Activated naive CD4-positive, alpha-beta T cell treated with anti-CD3 and anti-CD28 coated beads, Interleukin-2, amount 50 U/mL, for 24 hours (primary cell): ENCODE results near the gene NSMCE1.

ENCODE experiments used
- H3K27ac Mint-ChIP-seq: one replicate; pipeline ENCODE4 v1.8.0; 2021; ENCODE audit warnings: mild to moderate bottlenecking, mixed read lengths
- H3K27me3 Mint-ChIP-seq: one replicate; pipeline ENCODE4 v1.8.0; 2021; ENCODE audit warnings: mixed read lengths
- H3K36me3 Mint-ChIP-seq: one replicate; pipeline ENCODE4 v1.8.0; 2021; ENCODE audit warnings: mixed read lengths
- H3K4me1 Mint-ChIP-seq: one replicate; pipeline ENCODE4 v1.8.0; 2021; ENCODE audit warnings: mixed read lengths
- H3K4me3 Mint-ChIP-seq: one replicate; pipeline ENCODE4 v1.8.0; 2021; ENCODE audit warnings: mild to moderate bottlenecking, mixed read lengths
- H3K9me3 Mint-ChIP-seq: one replicate; pipeline ENCODE4 v1.8.0; 2021; ENCODE audit warnings: mixed read lengths

The NSMCE1 gene

GRCh38 chr16:27235055-27235937, 33.3 kb downstream of the NSMCE1 start:
- peak overlapping the region; percentile 100 for H3K27ac Mint-ChIP-seq
- peak overlapping the region; percentile 80 for H3K4me3 Mint-ChIP-seq
- H3K27me3 Mint-ChIP-seq = no peaks in the 10 kb centered on the region
- peaks cover 95% of the 10 kb centered on the region for H3K4me1 Mint-ChIP-seq
- peaks cover 15% of the 10 kb centered on the region for H3K36me3 Mint-ChIP-seq
- H3K9me3 Mint-ChIP-seq = no peaks in the 10 kb centered on the region

DNA sequence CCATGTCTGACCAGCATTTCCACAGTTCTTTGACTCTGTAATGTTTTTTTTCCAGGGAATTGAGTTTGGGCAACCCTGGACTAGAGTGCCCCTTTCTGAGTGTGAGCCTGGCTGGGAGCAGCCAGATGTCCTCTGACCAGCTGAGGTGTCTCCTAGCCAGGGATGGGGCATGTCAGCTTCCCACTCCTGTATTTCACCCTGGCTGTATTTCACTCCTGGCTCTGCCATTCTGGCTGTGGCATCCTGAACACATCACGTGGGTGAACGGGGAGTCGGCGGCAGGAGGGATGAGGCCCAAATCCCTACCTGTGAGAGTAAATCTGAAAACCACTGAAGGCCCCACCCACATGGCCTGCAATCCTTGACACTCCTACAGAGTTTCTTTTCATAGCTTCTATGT, 34.0 kb downstream of the NSMCE1 start:
- peaks cover 11% of the 10 kb centered on the region for H3K36me3 Mint-ChIP-seq
- H3K9me3 Mint-ChIP-seq = no peaks in the 10 kb centered on the region
- H3K27me3 Mint-ChIP-seq = no peaks in the 10 kb centered on the region
- H3K4me1 Mint-ChIP-seq = peaks cover 93% of the 10 kb centered on the region
- peak overlapping the region; percentile 80 for H3K4me3 Mint-ChIP-seq
- peak overlapping the region; percentile 100 for H3K27ac Mint-ChIP-seq

DNA sequence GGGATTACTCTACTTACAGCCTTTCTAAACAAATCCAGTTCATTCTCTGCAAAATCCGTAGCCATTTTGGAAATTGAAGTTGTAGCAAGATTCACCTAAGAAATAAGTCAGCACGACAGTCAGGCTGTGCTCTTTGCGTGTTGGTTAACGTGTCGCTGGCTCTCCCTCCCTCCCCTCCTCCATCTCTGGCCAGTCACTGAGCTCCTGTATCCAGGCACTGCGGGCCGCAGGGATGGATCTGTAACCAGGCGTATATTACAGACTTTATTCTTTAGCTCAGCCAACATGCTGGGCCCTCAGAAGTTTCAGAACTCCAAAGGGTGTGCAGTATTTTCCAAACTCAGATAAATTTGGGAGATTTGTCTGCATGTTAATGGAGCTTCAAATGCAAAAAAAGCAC, 34.4 kb downstream of the NSMCE1 start:
- H3K4me3 Mint-ChIP-seq = peak overlapping the region; percentile 80
- H3K36me3 Mint-ChIP-seq = peaks cover 11% of the 10 kb centered on the region
- H3K9me3 Mint-ChIP-seq = no peaks in the 10 kb centered on the region
- H3K27ac Mint-ChIP-seq = peak overlapping the region; percentile 97
- H3K27me3 Mint-ChIP-seq = no peaks in the 10 kb centered on the region
- H3K4me1 Mint-ChIP-seq = peaks cover 92% of the 10 kb centered on the region

GRCh38 chr16:27233731-27234130, 34.8 kb downstream of the NSMCE1 start:
- H3K9me3 Mint-ChIP-seq = no peaks in the 10 kb centered on the region
- H3K4me1 Mint-ChIP-seq = peaks cover 92% of the 10 kb centered on the region
- H3K27ac Mint-ChIP-seq = peak overlapping the region; percentile 97
- peaks cover 11% of the 10 kb centered on the region for H3K36me3 Mint-ChIP-seq
- H3K27me3 Mint-ChIP-seq = no peaks in the 10 kb centered on the region
- peak overlapping the region; percentile 74 for H3K4me3 Mint-ChIP-seq

DNA sequence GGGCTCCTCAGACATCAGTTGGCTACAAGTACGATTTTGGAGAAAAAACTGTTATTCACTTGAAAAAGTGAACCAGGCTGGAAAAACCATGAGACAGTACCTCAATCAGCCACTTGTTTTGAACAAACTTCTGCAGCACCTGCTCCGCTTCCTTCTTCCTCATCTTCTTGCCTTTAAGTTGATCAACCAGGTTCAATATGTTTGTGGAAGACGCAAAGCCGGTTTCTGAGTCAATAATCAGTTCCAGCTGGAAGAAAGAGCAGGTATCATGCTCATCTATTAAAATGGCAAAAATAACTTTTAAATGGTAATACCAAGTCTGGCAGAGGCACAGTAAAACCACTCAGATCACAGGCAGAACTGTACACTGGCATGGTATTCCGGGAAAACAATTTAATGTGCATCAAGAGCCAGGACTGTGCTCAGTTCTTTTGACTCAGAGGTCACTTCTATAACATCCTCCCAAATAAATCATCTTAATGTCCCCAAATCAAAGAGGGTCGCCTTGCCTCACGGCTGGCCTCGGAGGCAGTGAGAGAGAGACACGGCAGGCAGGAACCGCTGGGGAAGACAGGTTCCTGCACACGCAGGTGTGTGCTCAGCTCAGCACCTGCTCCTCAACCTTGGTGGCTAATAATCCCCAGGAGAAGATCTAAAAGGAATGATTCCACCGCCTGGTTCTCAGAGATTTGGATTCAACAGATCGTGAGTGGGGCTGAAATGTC, 35.5 kb downstream of the NSMCE1 start:
- H3K27me3 Mint-ChIP-seq = no peaks in the 10 kb centered on the region
- H3K4me3 Mint-ChIP-seq = peak overlapping the region; percentile 74

DNA sequence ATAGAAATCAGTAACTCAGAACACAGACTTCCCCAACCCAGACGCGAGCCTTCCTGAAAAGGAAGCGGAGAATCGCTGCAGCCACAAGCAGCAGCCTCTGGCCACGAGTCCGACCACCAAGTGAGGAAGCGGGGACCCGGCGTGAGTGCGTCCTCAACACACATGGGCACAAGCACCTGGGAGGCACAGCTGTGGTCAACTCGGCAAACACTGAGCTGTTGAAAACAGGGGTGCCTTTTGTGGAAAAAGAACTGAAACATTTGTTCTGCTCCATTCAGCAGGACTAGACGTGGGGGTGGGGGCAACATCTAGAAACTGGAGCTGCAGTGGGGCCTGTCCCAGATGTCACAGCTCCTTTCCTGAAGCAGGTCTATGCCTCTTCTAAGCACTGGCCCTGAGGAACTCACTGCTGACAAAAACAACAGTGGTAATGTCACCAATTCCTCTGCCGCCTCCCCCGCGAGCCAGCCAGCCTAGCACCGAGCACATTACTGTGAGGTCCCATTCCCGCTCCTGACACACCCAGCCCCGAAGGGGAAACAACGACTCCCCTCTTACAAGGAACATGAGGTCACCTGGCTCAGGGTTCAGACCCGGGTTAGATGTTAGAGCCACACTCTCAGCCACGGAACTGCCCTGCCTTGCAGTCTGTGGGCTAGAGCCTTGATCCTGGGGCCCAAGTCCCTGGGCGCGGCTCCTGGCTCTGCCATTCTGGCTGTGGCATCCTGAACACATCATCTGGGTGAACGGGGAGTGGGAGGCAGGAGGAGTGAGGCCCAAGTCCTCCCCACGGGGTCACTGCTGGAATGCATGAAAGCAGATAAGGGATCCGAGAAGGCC, 36.3 kb downstream of the NSMCE1 start:
- H3K27me3 Mint-ChIP-seq = no peaks in the 10 kb centered on the region
- peak overlapping the region; percentile 97 for H3K27ac Mint-ChIP-seq
- H3K9me3 Mint-ChIP-seq = no peaks in the 10 kb centered on the region
- peaks cover 89% of the 10 kb centered on the region for H3K4me1 Mint-ChIP-seq
- H3K36me3 Mint-ChIP-seq = peaks cover 11% of the 10 kb centered on the region
- peak overlapping the region; percentile 74 for H3K4me3 Mint-ChIP-seq

More for the DNA sequence above, 35.5 kb downstream of the NSMCE1 start:
- H3K4me1 Mint-ChIP-seq = peaks cover 92% of the 10 kb centered on the region
- no peaks in the 10 kb centered on the region for H3K9me3 Mint-ChIP-seq
- peak overlapping the region; percentile 97 for H3K27ac Mint-ChIP-seq
- H3K36me3 Mint-ChIP-seq = peaks cover 11% of the 10 kb centered on the region

DNA sequence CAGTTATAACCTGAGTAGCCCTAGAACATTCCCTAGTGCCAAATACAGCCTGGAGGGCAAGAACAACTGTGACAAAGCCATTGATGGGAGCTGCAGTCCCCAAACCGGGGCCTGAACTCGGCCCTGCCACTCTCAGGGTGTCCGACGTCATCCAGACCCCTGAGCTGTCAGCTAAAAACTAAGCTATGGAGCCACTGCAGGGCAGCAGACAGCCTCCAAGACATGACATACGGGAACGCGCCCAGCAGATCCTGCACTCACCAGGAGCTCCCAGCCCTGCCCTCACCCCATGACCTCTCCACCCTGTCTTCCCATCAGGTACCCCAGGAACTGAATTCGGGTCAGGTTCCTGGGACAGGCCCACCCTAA, 36.9 kb downstream of the NSMCE1 start:
- Mint-ChIP-seq H3K27ac (peak overlapping the region; percentile 97), H3K9me3 (no peaks in the 10 kb centered on the region), H3K4me3 (peak overlapping the region; percentile 74), H3K4me1 (peaks cover 89% of the 10 kb centered on the region), H3K36me3 (peaks cover 13% of the 10 kb centered on the region), H3K27me3 (no peaks in the 10 kb centered on the region)

GRCh38 chr16:27230562-27231001, 38.0 kb downstream of the NSMCE1 start:
- H3K4me3 Mint-ChIP-seq = peak overlapping the region; percentile 66
- peaks cover 93% of the 10 kb centered on the region for H3K4me1 Mint-ChIP-seq
- H3K27me3 Mint-ChIP-seq = no peaks in the 10 kb centered on the region
- peaks cover 16% of the 10 kb centered on the region for H3K36me3 Mint-ChIP-seq
- H3K27ac Mint-ChIP-seq = peak overlapping the region; percentile 92
- H3K9me3 Mint-ChIP-seq = no peaks in the 10 kb centered on the region

- Mint-ChIP-seq H3K36me3 (peaks cover 15% of the 10 kb centered on the region), H3K9me3 (no peaks in the 10 kb centered on the region), H3K27ac (peak overlapping the region; percentile 80), H3K4me3 (peak overlapping the region; percentile 66), H3K4me1 (peaks cover 89% of the 10 kb centered on the region), H3K27me3 (no peaks in the 10 kb centered on the region)
Measured at GRCh38 chr16:27229891-27230470, 38.6 kb downstream of the NSMCE1 start.

DNA sequence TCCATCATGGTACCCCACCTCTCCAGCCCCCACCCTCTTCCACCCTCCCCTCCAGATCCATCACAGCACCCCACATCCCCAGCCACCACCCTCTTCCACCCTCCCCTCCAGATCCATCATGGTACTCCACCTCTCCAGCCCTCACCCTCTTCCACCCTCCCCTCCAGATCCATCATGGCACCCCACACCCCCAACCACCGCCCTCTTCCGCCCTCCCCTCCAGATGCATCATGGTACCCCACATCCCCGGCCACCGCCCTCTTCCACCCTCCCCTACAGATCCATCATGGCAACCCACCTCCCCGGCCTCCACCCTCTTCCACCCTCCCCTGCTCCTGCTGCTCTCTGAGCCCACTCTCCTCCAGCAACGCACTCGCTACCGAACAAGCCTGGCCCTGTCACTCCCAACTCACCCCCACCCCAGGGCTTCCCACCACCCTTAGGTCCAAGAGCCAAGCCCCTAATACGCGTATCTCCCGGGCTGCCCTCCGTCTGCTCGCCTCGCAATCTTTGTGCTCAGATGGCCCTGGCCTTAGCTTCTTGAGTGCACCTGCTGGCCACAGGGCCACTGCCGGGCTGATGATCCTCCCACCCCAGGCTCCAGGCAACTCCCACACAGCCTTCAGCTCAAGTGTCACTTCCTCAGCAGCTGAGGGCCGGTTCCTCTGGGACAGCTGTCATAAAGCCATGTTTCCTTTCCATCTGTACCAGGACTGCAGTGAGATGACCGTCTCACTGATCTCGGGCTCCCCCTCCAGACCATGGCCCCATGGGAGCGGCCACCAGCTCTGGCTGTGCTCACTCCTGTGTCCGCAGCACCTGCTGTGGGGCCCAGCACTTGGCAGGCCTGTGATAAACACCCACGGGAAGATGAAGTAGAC, 39.7 kb downstream of the NSMCE1 start:
- Mint-ChIP-seq H3K9me3 (no peaks in the 10 kb centered on the region), H3K36me3 (peaks cover 13% of the 10 kb centered on the region), H3K27ac (peak overlapping the region; percentile 88), H3K4me1 (peaks cover 82% of the 10 kb centered on the region), H3K27me3 (no peaks in the 10 kb centered on the region), H3K4me3 (peak overlapping the region; percentile 20)

GRCh38 chr16:27228045-27228444, 40.5 kb downstream of the NSMCE1 start:
- Mint-ChIP-seq H3K9me3 (no peaks in the 10 kb centered on the region), H3K4me1 (peaks cover 75% of the 10 kb centered on the region), H3K36me3 (peaks cover 13% of the 10 kb centered on the region), H3K27me3 (no peaks in the 10 kb centered on the region), H3K4me3 (no peak overlapping the region), H3K27ac (peak overlapping the region; percentile 79)

DNA sequence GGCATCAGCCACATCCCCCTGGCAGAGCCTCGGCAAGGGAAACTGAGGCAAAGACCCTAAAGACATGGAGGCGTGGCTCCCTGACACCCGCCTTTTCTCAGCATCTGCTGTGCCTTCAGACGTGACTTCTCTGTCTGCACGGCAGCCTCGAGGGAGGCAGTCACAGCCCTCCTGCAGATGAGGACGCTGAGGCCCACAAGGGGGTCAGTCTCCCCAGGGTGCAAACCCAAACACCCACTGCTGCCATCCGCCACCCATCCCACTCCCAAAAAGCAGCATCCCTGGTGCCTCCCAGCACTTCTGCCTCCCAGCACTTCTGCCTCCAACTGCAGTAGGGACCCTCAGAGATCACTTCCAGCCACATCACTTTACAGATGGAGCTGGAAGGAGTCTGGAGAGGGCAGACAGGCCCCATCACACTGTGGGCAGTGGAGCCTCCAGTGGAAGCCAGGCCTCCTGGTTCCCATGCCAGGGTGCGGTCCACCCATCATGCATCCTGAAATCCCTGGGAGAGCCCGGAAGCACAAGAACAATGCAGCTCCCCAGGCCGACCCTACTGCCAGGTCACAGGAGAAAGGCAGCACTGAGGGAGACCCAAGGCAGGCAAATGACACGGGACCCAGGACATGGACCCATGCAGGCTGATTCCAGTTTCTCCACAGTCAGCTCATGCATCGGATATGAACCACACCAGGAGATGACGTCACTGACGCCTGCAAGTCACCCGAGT, 41.4 kb downstream of the NSMCE1 start:
- no peak overlapping the region for H3K4me3 Mint-ChIP-seq
- peak overlapping the region; percentile 46 for H3K27ac Mint-ChIP-seq
- H3K9me3 Mint-ChIP-seq = no peaks in the 10 kb centered on the region
- H3K4me1 Mint-ChIP-seq = peaks cover 66% of the 10 kb centered on the region
- H3K36me3 Mint-ChIP-seq = peaks cover 13% of the 10 kb centered on the region
- H3K27me3 Mint-ChIP-seq = no peaks in the 10 kb centered on the region

GRCh38 chr16:27226476-27226875, 42.1 kb downstream of the NSMCE1 start:
- Mint-ChIP-seq H3K27me3 (no peaks in the 10 kb centered on the region), H3K4me1 (peaks cover 60% of the 10 kb centered on the region), H3K27ac (peak overlapping the region; percentile 18), H3K9me3 (no peaks in the 10 kb centered on the region), H3K36me3 (peaks cover 9% of the 10 kb centered on the region), H3K4me3 (no peak overlapping the region)
